B cell (primary cell): Measurements from ENCODE around the gene TLL1. TPM values are rescaled to one million over a fixed set of nuclear protein-coding genes. Genes with fewer than 3 reads are reported as not detected.

Source experiments
- ATAC-seq: fragments of 200-7000 bp; cut with Tn5 transposase; one replicate; pipeline ENCODE4 v1.10.0; 2021; ENCODE audit warnings: low read depth, mild to moderate bottlenecking, moderate number of reproducible peaks, moderate library complexity
- CTCF ChIA-PET: fragments of 350-600 bp; sonication (Branson Sonifier 250); formaldehyde crosslinking; loops from one replicate; lab custom pipeline; 2021; ENCODE audit warnings: antibody characterized with exemption, inconsistent platforms; lab: Charles Lee
- POLR2A ChIA-PET: fragments of 350-600 bp; sonication (Branson Sonifier 250); formaldehyde crosslinking; loops from one replicate; lab custom pipeline; 2021; ENCODE audit warnings: antibody characterized with exemption; lab: Charles Lee
- DNase-seq: peaks from one replicate; pipeline ENCODE4 v3.0.0; 2013
- H2AFZ ChIP-seq: 2 replicates; pipeline ENCODE4 v1.6.1; 2012; ENCODE audit warnings: mild to moderate bottlenecking, low read depth, low read length; ENCODE audit not compliant: insufficient read depth, poor library complexity, severe bottlenecking
- H3K27ac ChIP-seq, 2 donors: 1 replicate in 1 of 2; 2 replicates in 1 of 2; pipeline ENCODE4 v1.5.1; 2012 to 2013; ENCODE audit warnings: low read length in 2 of 2, mild to moderate bottlenecking in 2 of 2, moderate library complexity in 1 of 2
- H3K27me3 ChIP-seq, 4 experiments: fragments of 200-600 bp in 1 of 4; sonication (generic) in 1 of 4; replicated peaks in 1 of 4; 1 replicate in 2 of 4; 2 replicates in 2 of 4; pipeline versions ENCODE4 v1.6.1 to v1.7.0; 2013 to 2016; ENCODE audit warnings: low read length in 3 of 4, mild to moderate bottlenecking in 2 of 4, mixed read lengths in 1 of 4, moderate library complexity in 1 of 4; ENCODE audit not compliant: insufficient read depth in 4 of 4, control insufficient read depth in 3 of 4; ENCODE audit errors: control extremely low read depth in 1 of 4
- H3K36me3 ChIP-seq, 2 experiments: replicated peaks in 1 of 2; 1 replicate in 1 of 2; 2 replicates in 1 of 2; pipeline versions ENCODE4 v1.6.1 to v1.7.1; 2013; ENCODE audit warnings: low read length in 1 of 2; ENCODE audit not compliant: insufficient read depth in 2 of 2, control insufficient read depth in 1 of 2; ENCODE audit errors: control extremely low read depth in 1 of 2, extremely low read depth in 1 of 2
- H3K4me1 ChIP-seq, 2 donors: fragments of 200-600 bp in 1 of 2; sonication (generic) in 1 of 2; 1 replicate in 1 of 2; 2 replicates in 1 of 2; pipeline versions ENCODE4 v1.5.1 to v1.6.1; 2013 to 2017; ENCODE audit warnings: low read length in 2 of 2; ENCODE audit not compliant: control insufficient read depth in 2 of 2, insufficient read depth in 2 of 2
- H3K4me2 ChIP-seq: replicated peaks from 2 replicates; pipeline ENCODE3; 2012; ENCODE audit warnings: mild to moderate bottlenecking, low read depth, low read length; ENCODE audit not compliant: poor library complexity, severe bottlenecking
- H3K4me3 ChIP-seq, 5 experiments: fragments of 200-600 bp in 1 of 5; sonication (generic) in 1 of 5; 1 replicate in 3 of 5; 2 replicates in 2 of 5; pipeline versions ENCODE4 v1.5.1 to v1.7.0; 2011 to 2016; ENCODE audit warnings: low read length in 4 of 5, mild to moderate bottlenecking in 4 of 5, low read depth in 2 of 5, control low read depth in 1 of 5, moderate library complexity in 1 of 5; ENCODE audit not compliant: insufficient read depth in 1 of 5; ENCODE audit errors: control extremely low read depth in 1 of 5, extremely low read depth in 1 of 5
- H3K79me2 ChIP-seq: fragments of 200-600 bp; sonication (generic); one replicate; pipeline ENCODE4 v1.6.0; 2016; ENCODE audit warnings: low read length; ENCODE audit not compliant: control insufficient read depth, insufficient read depth
- H3K9ac ChIP-seq: fragments of 200-600 bp; sonication (generic); 2 replicates; pipeline ENCODE4 v1.6.1; 2017; ENCODE audit warnings: mild to moderate bottlenecking, low read length, moderate library complexity
- H3K9me3 ChIP-seq, 3 donors: one replicate each; pipeline versions ENCODE4 v1.6.1 to v1.7.1; 2013; ENCODE audit warnings: low read length in 2 of 3; ENCODE audit not compliant: control insufficient read depth in 2 of 3, insufficient read depth in 1 of 3; ENCODE audit errors: control extremely low read depth in 1 of 3
- H4K20me1 ChIP-seq: 2 replicates; pipeline ENCODE4 v1.6.0; 2012; ENCODE audit warnings: mild to moderate bottlenecking, low read length; ENCODE audit not compliant: insufficient read depth, control insufficient read depth, poor library complexity, severe bottlenecking
- H3K27ac Mint-ChIP-seq: one replicate; pipeline ENCODE4 v1.8.0; 2021; ENCODE audit warnings: mixed read lengths
- H3K27me3 Mint-ChIP-seq: one replicate; pipeline ENCODE4 v1.8.0; 2021; ENCODE audit warnings: mixed read lengths
- H3K4me1 Mint-ChIP-seq: one replicate; pipeline ENCODE4 v1.8.0; 2021; ENCODE audit warnings: mixed read lengths
- H3K4me3 Mint-ChIP-seq: one replicate; pipeline ENCODE4 v1.8.0; 2021; ENCODE audit warnings: mixed read lengths
- H3K9me3 Mint-ChIP-seq: one replicate; pipeline ENCODE4 v1.8.0; 2022; ENCODE audit warnings: mixed read lengths; ENCODE audit not compliant: insufficient read depth
- CTCF ChIP-seq: fragments of 200-600 bp; IDR thresholded peaks from one replicate; pipeline ENCODE4 v1.8.0; 2022; ENCODE audit warnings: antibody characterized with exemption, mild to moderate bottlenecking
- EZH2 ChIP-seq: IDR thresholded peaks from 2 replicates; pipeline ENCODE4 v1.6.1; 2012; ENCODE audit warnings: borderline replicate concordance, low read depth, mild to moderate bottlenecking, moderate library complexity, low read length; ENCODE audit not compliant: insufficient read depth, poor library complexity, severe bottlenecking
- WGBS: methylation state at CpG from one replicate; pipeline ENCODE4 v1.1.5; 2013; ENCODE audit warnings: missing lambda C conversion rate; ENCODE audit not compliant: insufficient coverage; 5-methylcytosine and 5-hydroxymethylcytosine counted together
- intact Hi-C: fragments of 100-400 bp; cut with micrococcal nuclease; formaldehyde crosslinking; loops from one replicate; pipeline ENCODE4 v1.10.0; 2022
- polyA plus RNA-seq: library from polyadenylated mRNA; depleted of rRNA; stranded (reverse); fragments of >200 nt; gene quantifications from 2 replicates; pipeline ENCODE4 v1.2.3, GENCODE V29; 2012
- total RNA-seq, 2 donors: library from RNA; stranded (reverse); fragments of 120-200 nt in 1 of 2; gene quantifications; 1 replicate in 1 of 2; 2 replicates in 1 of 2; pipeline versions ENCODE4 v1.2.3 to v1.2.4, GENCODE V29; 2013 to 2022

The TLL1 gene
- total and polyA plus RNA-seq, 2 donors (not counting 1 experiment from before 2014, with no cell fraction given) = not detected

GRCh38 chr4:166008510-166008909, 135.5 kb downstream of the TLL1 start:
- H3K9me3 ChIP-seq = no peaks in the 10 kb centered on the region
- Mint-ChIP-seq H3K4me3 (no peak overlapping the region), H3K9me3 (peaks cover 3% of the 10 kb centered on the region), H3K4me1 (no peaks in the 10 kb centered on the region), H3K27me3 (no peaks in the 10 kb centered on the region), H3K27ac (no peak overlapping the region)
- DNase-seq = no peak
- no peaks in the 10 kb centered on the region for H4K20me1 ChIP-seq
- H3K36me3 ChIP-seq = no peaks in the 10 kb centered on the region
- no peaks in the 10 kb centered on the region for H3K79me2 ChIP-seq
- H3K27me3 ChIP-seq = no peaks in the 10 kb centered on the region
- WGBS = no CpG with 5 or more reads among the region's 1 CpG
- H2AFZ ChIP-seq = no peak overlapping the region
- ATAC-seq = no peak
- ChIA-PET CTCF (no interaction called here), POLR2A (no interaction called here)
- no peak for TF ChIP-seq EZH2
- H3K4me2 ChIP-seq = no peak overlapping the region
- intact Hi-C loops = no loop called here
- H3K27ac ChIP-seq = no peak overlapping the region
- no peak overlapping the region for H3K9ac ChIP-seq
- H3K4me1 ChIP-seq = no peaks in the 10 kb centered on the region
- H3K4me3 ChIP-seq = no peak overlapping the region

GRCh38 chr4:166012129-166013030, 139.3 kb downstream of the TLL1 start:
- ChIA-PET POLR2A (no interaction called here), CTCF (no interaction called here)
- Histone ChIP-seq H3K9ac (no peak overlapping the region), H3K4me3 (no peak overlapping the region), H3K9me3 (no peaks in the 10 kb centered on the region), H3K79me2 (no peaks in the 10 kb centered on the region), H3K27me3 (no peaks in the 10 kb centered on the region), H3K4me2 (no peak overlapping the region), H3K4me1 (no peaks in the 10 kb centered on the region), H2AFZ (no peak overlapping the region), H3K27ac (no peak overlapping the region), H4K20me1 (no peaks in the 10 kb centered on the region), H3K36me3 (no peaks in the 10 kb centered on the region)
- no CpG with 5 or more reads among the region's 2 CpGs for WGBS
- no peak for ATAC-seq
- H3K27ac Mint-ChIP-seq = no peak overlapping the region
- no peak overlapping the region for H3K4me3 Mint-ChIP-seq
- TF ChIP-seq EZH2 = no peak
- no peak for TF ChIP-seq CTCF
- H3K27me3 Mint-ChIP-seq = no peaks in the 10 kb centered on the region
- intact Hi-C loops = no loop called here
- H3K9me3 Mint-ChIP-seq = peaks cover 3% of the 10 kb centered on the region
- H3K4me1 Mint-ChIP-seq = no peaks in the 10 kb centered on the region
- DNase-seq = no peak
